Measurements from ENCODE around the gene MAZ. TPM values are rescaled to one million over a fixed set of nuclear protein-coding genes. Genes with fewer than 3 reads are reported as not detected.

MAZ gene
- total and polyA plus RNA-seq, 2 donors (not counting 3 experiments of a cell fraction or from before 2014, with no cell fraction given), result 165 to 311 TPM

GRCh38 chr16:29775742-29776408, 30.5 kb upstream of the MAZ start:
- ChIA-PET POLR2A (no interaction called here), CTCF (no interaction called here)
- TF ChIP-seq POLR2AphosphoS5 (IDR thresholded peaks at IDR 0.05; ENCODE audit: insufficient read depth, low read depth, low read length) (no peak), POLR2A (IDR thresholded peaks at IDR 0.05; ENCODE audit: low read depth, low read length) (no peak), FOS (IDR thresholded peaks at IDR 0.05; ENCODE audit: borderline replicate concordance, insufficient read depth, low read length) (no peak), CTCF (IDR thresholded peaks at IDR 0.05; ENCODE audit: extremely low read depth in 1 of 2, insufficient read depth in 1 of 2, low read depth in 1 of 2, low read length in 2 of 2) (no peak), GATA2 (IDR thresholded peaks at IDR 0.05; ENCODE audit: insufficient read depth, insufficient read length, low read depth, low read length) (no peak), JUN (IDR thresholded peaks at IDR 0.05; ENCODE audit: borderline replicate concordance, insufficient read depth, insufficient read length, low read depth) (no peak), EZH2 (IDR thresholded peaks at IDR 0.05; ENCODE audit: borderline replicate concordance, low read depth, low read length, severe bottlenecking) (no peak), MYC (IDR thresholded peaks at IDR 0.05; ENCODE audit: low read depth, low read length) (no peak)
- TF ChIP-seq, protein P1, sequence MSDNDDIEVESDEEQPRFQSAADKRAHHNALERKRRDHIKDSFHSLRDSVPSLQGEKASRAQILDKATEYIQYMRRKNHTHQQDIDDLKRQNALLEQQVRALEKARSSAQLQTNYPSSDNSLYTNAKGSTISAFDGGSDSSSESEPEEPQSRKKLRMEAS (IDR thresholded peaks at IDR 0.05; ENCODE audit: insufficient read depth, insufficient read length), result no peak
- no peak overlapping the region for H3K27ac ChIP-seq (ENCODE audit: insufficient read depth, low read depth, low read length)
- no peaks in the 10 kb centered on the region for H3K9me1 ChIP-seq (replicated peaks; ENCODE audit: control insufficient read depth, extremely low read depth, insufficient read depth, low read length)
- no peaks in the 10 kb centered on the region for H4K20me1 ChIP-seq (replicated peaks; ENCODE audit: control insufficient read depth, extremely low read depth, insufficient read depth, low read length)
- dilution Hi-C loops (cut with MboI; ENCODE audit: extremely low pct_ligation_motif_present, low sequenced_read_pairs) (no loop called here), intact Hi-C loops (cut with micrococcal nuclease) (no loop called here)
- no TSS peak for BruUV-seq (replicated peaks)
- peaks cover 14% of the 10 kb centered on the region in 2 experiments for H3K27me3 ChIP-seq (ENCODE audit: control insufficient read depth in 2 of 2, insufficient read depth in 2 of 2, low read length in 2 of 2)
- H3K79me2 ChIP-seq (ENCODE audit: control insufficient read depth, insufficient read depth, low read length), result no peaks in the 10 kb centered on the region
- no peaks in the 10 kb centered on the region for H3K9me3 ChIP-seq (replicated peaks; ENCODE audit: control insufficient read depth, insufficient read depth, low read length)
- DNase-seq (ENCODE audit: low read depth, low spot score) (no peak), FAIRE-seq (no peak)
- H3K4me1 ChIP-seq (ENCODE audit: control insufficient read depth, extremely low read depth, insufficient read depth, low read length), result no peaks in the 10 kb centered on the region
- H3K4me2 ChIP-seq (ENCODE audit: insufficient read depth, low read length), result no peak overlapping the region
- no peak overlapping the region for H3K4me3 ChIP-seq (replicated peaks in 1 of 3; ENCODE audit: insufficient read depth in 1 of 3, low read depth in 1 of 3, low read length in 3 of 3)
- no peaks in the 10 kb centered on the region for H3K36me3 ChIP-seq (ENCODE audit: control insufficient read depth in 2 of 2, extremely low read depth in 1 of 2, insufficient read depth in 2 of 2, low read length in 2 of 2)
- no peak overlapping the region for H3K9ac ChIP-seq (replicated peaks; ENCODE audit: extremely low read depth, insufficient read depth, low read length)
- H2AFZ ChIP-seq (ENCODE audit: low read depth, low read length), result no peak overlapping the region

Measured in endothelial cell of umbilical vein (primary cell).